Right lobe of liver (tissue), 6 donors: ENCODE data around the gene RUVBL1. TPM values are rescaled to one million over a fixed set of nuclear protein-coding genes. Genes with fewer than 3 reads are reported as not detected.

Experiments used
- ATAC-seq, 4 donors: fragments of 200-7000 bp; cut with Tn5 transposase; one replicate each; pipeline ENCODE4 v1.9.1; 2020; ENCODE audit warnings: mild to moderate bottlenecking in 4 of 4, moderate library complexity in 4 of 4
- DNase-seq, 3 donors: peaks; one replicate each; pipeline ENCODE4 v3.0.0-alpha.2; 2020
- H3K27ac ChIP-seq, 3 donors: fragments of 200-600 bp; one replicate each; pipeline ENCODE4 v1.8.0; 2022
- H3K27me3 ChIP-seq, 2 donors: fragments of 200-600 bp; one replicate each; pipeline ENCODE4 v1.8.0; 2022
- H3K36me3 ChIP-seq, 4 donors: fragments of 200-600 bp; sonication (generic) in 1 of 4; one replicate each; pipeline versions ENCODE4 v1.5.1 to v1.8.0; 2017 to 2022; ENCODE audit warnings: control low read depth in 1 of 4
- H3K4me1 ChIP-seq, 4 donors: fragments of 200-600 bp; sonication (generic) in 1 of 4; one replicate each; pipeline versions ENCODE4 v1.5.1 to v1.8.0; 2017 to 2022; ENCODE audit warnings: control low read depth in 1 of 4
- H3K4me3 ChIP-seq, 3 donors: fragments of 200-600 bp; one replicate each; pipeline ENCODE4 v1.8.0; 2022
- H3K9me3 ChIP-seq, 4 donors: fragments of 200-600 bp; sonication (generic) in 1 of 4; one replicate each; pipeline versions ENCODE4 v1.5.1 to v1.8.0; 2017 to 2022; ENCODE audit warnings: control low read depth in 1 of 4
- CTCF ChIP-seq, 4 donors: fragments of 200-600 bp in 3 of 4; fragments of 450-650 bp in 1 of 4; IDR thresholded peaks; one replicate each; pipeline versions ENCODE4 v1.5.1 to v1.8.0; 2016 to 2022; ENCODE audit warnings: antibody characterized with exemption in 4 of 4, mild to moderate bottlenecking in 2 of 4
- POLR2A ChIP-seq: fragments of 450-650 bp; IDR thresholded peaks from one replicate; pipeline ENCODE4 v1.6.1; 2017; ENCODE audit warnings: antibody characterized with exemption, mild to moderate bottlenecking
- WGBS: methylation state at CpG from one replicate; pipeline ENCODE4 v1.1.6; 2018; ENCODE audit warnings: low coverage, low lambda C conversion rate; ENCODE audit not compliant: insufficient coverage; ENCODE audit errors: missing lambda C conversion rate; 5-methylcytosine and 5-hydroxymethylcytosine counted together
- intact Hi-C, 2 donors: fragments of 100-400 bp; cut with DNase I; formaldehyde crosslinking; loops; one replicate each; pipeline versions ENCODE4 v1.11.2 to v1.14.1; 2022
- total RNA-seq, 6 experiments: library from RNA; depleted of rRNA in 2 of 6; stranded (reverse); fragments of >200 nt in 2 of 6; fragmentation: NEBNext Ultra II Directional in 3 of 6; extraction: Animal tissue kit (Norgen Biotek cat#: 25700) in 3 of 6; gene quantifications; one replicate each; pipeline versions ENCODE4 v1.1.0 to v1.2.4, GENCODE V29; 2016 to 2023
- donor health status: DM: no; HTN: yes; CAD: no.
- donor health status: DM: no; HTN: no; CAD: no.
- donor health status: DM: no; HTN: no; CAD: no.
- donor health status: DM: no; HTN: yes; CAD: no.
- donor health status: DM: no; HTN: yes; CAD: no.

The RUVBL1 gene
- total RNA-seq, 6 experiments from 2014 or later: 8.6 to 20.3 (median 12.9) TPM

DNA sequence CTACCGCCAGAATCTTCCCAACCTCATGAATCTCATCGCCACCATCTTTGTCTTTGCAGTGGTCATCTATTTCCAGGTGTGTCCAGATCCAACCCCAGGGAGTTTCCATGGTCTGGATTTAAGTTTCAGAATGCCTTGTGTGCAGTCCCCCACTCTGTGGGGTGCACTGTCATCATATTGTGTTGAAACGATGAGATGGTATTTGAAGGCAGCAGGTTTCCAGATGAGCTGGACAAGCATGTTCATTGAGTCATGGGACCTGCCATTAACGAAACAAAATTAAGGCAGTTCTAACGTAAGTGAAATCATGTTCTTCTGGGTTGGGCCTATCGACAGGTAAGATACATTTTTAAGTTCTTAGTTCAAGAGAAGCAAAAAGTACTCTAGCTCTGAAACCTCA lies 58.6 kb downstream of the RUVBL1 start:
- Histone ChIP-seq H3K36me3 (peaks cover 52 to 99% (median 75%) of the 10 kb centered on the region in 4 donors), H3K4me3 (no peak overlapping the region), H3K27ac (no peak overlapping the region), H3K4me1 (peaks cover 0 to 19% (median 9%) of the 10 kb centered on the region in 4 donors), H3K9me3 (no peaks in the 10 kb centered on the region), H3K27me3 (no peaks in the 10 kb centered on the region)
- ATAC-seq (no peak), DNase-seq (no peak)
- TF ChIP-seq CTCF (IDR thresholded peaks at IDR 0.05) (no peak), POLR2A (no peak)
- WGBS: 86% methylated on average over 4 of the region's 6 CpGs
- intact Hi-C loops: no loop called here

DNA sequence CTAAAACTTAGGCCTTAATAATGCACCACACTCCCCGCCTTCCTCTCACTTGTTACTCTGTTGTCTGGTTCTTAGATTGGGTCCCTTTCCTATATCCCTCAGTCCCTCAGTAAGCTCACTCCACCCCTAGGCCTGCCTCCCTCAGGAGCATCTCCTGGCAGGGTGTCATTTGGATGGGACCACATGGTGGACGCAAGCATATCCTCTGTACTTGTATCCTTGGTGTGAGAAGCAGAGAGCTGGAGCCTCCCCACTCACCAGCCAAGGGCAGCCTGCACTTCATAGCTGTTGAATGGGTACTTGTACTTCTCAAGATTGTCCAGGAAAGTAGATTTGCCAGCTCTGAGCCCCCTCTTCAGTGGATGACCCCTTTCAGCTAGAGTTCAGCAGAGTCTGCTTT lies 59.7 kb downstream of the RUVBL1 start:
- H3K27ac ChIP-seq: no peak overlapping the region
- H3K27me3 ChIP-seq: no peaks in the 10 kb centered on the region
- no peak overlapping the region for H3K4me3 ChIP-seq
- intact Hi-C loops: no loop called here
- H3K36me3 ChIP-seq: peaks cover 44 to 100% (median 74%) of the 10 kb centered on the region in 4 donors
- no peak for ATAC-seq
- no peaks in the 10 kb centered on the region for H3K9me3 ChIP-seq
- DNase-seq: no peak
- peaks cover 0 to 16% (median 7%) of the 10 kb centered on the region in 4 donors for H3K4me1 ChIP-seq
- WGBS: 100% methylated on average over 1 of the region's 2 CpGs
- TF ChIP-seq CTCF (IDR thresholded peaks at IDR 0.05): no peak
- TF ChIP-seq POLR2A: no peak

DNA sequence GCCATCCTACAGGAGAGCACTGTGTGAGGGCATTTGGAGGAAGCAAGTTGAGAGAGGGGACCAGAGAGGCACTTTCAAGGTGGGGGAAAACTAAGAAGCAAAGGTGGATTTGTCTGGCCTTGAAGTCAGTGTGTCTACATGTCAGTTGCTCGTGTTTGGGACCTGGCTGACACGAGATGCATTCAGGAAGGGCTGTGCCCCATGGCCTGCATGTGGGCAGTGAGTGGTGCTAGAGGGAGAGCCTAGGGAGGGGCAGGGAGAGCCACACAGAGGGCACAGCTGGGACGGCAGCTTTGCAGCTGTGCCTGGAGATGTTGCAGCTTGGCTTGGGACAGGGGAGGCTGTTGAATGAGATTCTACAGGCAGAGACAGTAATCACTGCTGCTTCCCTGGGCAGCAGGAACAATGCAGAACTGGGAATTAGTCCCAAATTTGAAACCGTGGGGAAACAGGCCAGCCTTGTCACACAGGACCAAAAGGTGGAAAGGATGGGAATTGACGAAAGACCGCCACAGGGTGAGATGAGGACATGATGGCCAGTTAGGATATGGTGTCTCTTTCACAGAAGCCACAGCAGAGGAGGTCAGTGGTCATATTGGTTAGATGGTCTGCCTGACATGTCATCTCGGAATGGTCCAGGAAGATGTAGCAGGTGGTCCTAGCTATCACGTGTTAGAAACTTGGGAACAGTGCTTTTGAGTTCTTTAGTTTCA lies 61.4 kb downstream of the RUVBL1 start:
- peak in 3 of 4 donors; percentile 10 to 34 (median 13) for ATAC-seq
- DNase-seq: no peak
- Histone ChIP-seq H3K36me3 (peaks cover 32 to 97% (median 73%) of the 10 kb centered on the region in 4 donors), H3K4me1 (no peaks in the 10 kb centered on the region), H3K27me3 (no peaks in the 10 kb centered on the region), H3K9me3 (no peaks in the 10 kb centered on the region), H3K4me3 (no peak overlapping the region), H3K27ac (no peak overlapping the region)
- intact Hi-C loops: no loop called here
- 62% methylated on average over 8 of the region's 8 CpGs for WGBS
- TF ChIP-seq CTCF (IDR thresholded peaks at IDR 0.05): no peak
- no peak for TF ChIP-seq POLR2A

DNA sequence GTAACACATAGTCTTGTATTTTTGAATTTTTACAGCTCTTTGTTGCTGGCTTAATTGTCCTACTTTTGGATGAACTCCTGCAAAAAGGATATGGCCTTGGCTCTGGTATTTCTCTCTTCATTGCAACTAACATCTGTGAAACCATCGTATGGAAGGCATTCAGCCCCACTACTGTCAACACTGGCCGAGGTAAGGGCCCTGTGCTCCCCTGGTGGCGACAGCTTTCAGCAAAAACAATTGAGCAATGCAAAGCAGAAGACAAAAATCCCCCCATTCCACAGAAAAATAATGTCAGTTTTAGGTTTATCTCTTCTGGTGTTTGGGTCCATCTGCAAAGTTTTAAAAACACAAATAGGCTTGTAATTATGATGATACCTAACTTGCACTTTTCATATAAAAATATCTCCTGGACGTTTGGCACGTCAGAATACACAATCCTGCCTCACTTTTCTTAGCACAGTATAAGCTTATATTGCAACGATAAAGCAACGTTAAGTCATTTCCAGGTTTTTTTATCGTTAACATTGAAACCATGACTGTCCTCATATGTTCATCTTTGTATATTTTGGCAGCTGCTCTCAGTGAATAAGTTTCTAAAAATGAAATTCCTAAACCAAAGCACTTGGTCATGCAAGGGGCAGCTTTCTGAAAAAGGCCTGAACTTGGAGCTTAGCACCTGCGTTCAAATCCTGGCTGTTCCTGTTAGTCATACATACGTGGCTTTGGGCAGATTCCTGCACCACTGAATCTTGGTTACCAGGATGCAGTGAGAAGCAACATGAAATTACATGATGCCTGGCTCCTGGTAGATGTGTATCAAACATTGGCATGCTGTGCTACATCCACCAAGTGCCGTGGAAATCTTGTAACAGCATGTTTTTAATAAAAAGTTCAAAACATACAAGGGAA lies 62.9 kb downstream of the RUVBL1 start:
- intact Hi-C loops: no loop called here
- Histone ChIP-seq H3K4me1 (peaks cover 0 to 2% (median 0%) of the 10 kb centered on the region in 4 donors), H3K27ac (no peak overlapping the region), H3K4me3 (no peak overlapping the region), H3K36me3 (peaks cover 29 to 97% (median 66%) of the 10 kb centered on the region in 4 donors), H3K9me3 (no peaks in the 10 kb centered on the region), H3K27me3 (no peaks in the 10 kb centered on the region)
- ATAC-seq (no peak), DNase-seq (no peak)
- TF ChIP-seq POLR2A (no peak), CTCF (IDR thresholded peaks at IDR 0.05) (no peak)
- 66% methylated on average over 9 of the region's 11 CpGs for WGBS
